HG03354 (cell line): ENCODE results near the gene TMEM95.
"Not testable (repeated sequence)": the region's sequence is repeated elsewhere in the genome, so short reads cannot be mapped to it uniquely, and the experiment has no call there.

Experiments
- ATAC-seq: cut with Tn5 transposase; IDR thresholded peaks from one replicate; pipeline ENCODE4 v1.9.1; 2021; ENCODE audit warnings: mild to moderate bottlenecking; ENCODE audit not compliant: unreplicated experiment, poor library complexity, severe bottlenecking

Gene TMEM95

DNA sequence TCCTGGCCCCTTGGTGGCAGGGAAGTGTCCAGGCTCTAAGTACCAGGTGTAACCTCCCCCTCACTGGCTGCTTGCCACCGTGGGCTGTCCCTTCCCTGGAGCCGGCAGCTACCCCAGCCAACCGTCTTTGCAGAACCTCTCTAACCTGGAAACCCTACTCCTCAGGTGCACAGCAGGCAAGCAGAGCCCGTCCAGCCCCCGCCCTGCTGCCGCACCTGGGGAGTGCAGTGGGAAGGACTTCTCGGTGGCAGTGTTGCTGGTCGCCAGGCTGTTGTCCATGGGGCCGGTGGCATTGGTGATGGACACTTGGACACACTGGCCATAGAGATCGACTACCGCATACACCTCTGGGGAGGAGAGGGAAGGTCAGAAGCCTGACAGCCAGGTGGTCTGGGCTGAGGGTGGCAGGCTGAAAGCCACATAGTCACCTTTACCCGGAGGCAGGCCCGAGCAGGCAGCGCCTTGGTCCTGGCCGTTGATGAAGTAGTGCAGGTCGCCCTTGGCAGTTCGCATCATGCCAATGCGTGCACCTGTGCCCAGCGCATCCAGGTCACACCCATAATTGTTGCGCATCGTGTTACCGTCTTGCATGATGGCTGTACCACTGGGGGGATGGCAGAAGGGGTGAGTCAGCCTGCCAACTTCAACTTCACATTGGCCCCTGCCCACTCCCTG lies 32.3 kb upstream of the TMEM95 start:
- no peak for ATAC-seq

DNA sequence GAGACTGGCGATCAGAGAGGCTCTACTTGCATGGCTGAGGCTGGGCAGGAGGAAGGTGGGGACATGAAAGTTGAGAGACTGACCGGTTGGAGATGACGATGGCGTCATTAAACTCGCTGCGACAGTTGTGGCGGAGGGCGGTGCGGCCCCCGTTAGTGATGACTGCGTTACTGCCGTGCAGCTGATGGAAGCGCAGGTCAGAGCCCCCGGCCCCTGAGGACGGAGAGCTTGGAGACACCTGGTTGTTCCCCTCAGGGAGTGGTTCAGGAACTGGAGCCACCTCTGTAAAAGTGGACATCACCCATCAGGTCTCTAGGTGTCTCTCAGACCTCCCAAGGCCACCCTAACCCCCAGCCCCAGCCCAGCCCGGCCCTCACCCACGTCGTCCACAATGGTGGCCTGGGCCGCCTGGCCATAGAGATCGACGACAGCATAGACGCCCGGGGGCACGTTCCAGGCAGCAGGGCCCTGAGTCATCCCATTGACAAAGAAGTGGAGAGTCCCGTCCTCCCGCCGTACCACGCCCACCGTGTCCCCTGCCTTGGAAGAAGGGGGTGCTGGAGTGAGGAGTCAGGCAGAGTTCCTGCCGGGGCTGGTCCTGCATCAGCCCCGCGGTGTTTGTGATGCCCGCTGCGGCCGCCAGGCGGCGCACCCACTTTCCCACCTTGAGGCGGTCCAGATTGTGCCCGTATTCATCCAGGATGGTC lies 31.1 kb upstream of the TMEM95 start:
- no peak for ATAC-seq

DNA sequence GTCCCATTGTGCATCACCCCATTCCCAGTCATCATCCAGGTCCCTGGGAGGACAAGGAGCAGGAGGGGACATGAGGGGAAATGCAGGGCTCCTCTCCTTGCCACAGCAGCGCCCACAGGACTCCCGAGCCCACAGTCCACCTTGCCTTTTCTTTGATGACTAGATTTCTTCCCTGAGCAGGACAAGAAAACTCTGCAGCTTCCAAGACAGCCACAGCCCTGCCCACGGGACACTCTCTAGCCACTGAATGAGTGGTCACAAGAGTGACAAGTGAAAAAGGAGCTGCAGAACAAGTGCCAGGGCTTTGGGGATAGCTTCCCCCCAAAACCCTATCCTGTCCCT lies 30.5 kb upstream of the TMEM95 start:
- no peak for ATAC-seq

DNA sequence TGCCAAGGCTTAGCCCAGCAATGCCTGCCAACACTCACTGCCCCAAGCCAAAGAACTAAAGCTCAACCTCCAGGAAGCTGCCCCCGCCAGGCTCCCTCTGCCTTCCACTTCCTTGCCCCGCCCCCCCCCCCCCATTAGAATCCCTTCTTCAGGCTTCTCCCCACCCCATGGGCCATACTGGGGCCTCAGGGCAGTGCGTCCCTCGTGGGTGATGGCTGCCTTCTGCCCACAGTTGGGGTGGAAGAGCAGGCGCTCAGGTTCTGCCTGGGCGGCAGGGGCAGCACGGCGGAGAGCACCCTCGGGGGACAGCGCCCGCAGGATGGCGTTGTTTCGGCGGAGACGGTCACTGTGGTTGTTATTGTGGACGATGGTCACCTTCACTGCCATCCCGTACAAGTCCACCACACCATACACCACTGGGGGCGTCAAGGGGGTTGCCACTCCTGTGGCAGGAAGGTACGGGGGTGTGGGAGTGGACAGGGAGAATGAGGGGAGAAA lies 29.9 kb upstream of the TMEM95 start:
- no peak for ATAC-seq

DNA sequence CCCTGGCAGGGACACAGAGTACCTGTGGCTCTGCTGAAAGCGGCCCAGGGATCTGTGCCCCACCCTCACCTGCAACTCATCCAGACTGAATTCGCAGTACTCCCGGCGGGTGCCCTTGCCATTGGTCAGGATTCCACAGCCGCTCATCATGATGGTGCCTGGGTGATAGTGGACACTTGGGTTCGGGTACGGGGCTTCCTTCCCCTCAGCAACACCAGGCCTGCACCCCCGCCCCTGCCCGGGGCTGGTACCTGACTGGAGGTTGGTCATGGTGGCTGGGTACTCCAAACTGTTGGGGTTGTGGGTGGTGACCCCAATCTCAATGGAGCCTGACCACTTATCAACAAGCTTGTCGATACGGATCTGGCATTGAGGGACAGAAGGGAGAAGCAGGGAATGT lies 28.8 kb upstream of the TMEM95 start:
- no peak for ATAC-seq

DNA sequence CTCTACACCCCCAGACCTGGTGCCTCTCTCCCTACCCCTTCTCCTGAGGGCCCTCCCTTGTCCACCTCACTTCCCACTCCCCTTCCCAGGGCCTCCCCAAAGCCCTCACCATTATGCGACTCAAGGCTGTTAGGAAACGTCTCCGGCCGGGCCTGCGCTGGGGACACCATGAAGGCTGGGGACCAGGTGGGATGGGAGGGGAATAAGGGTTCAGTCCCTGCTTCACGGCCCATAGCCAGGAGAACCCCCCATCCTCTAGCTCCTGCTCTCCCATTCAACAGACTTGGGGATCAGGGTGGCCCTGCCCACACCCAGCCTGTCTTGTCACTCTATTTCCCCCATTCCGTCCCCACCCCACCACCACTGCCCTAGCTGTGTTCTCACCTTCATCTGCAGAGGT lies 27.9 kb upstream of the TMEM95 start:
- ATAC-seq: no peak

DNA sequence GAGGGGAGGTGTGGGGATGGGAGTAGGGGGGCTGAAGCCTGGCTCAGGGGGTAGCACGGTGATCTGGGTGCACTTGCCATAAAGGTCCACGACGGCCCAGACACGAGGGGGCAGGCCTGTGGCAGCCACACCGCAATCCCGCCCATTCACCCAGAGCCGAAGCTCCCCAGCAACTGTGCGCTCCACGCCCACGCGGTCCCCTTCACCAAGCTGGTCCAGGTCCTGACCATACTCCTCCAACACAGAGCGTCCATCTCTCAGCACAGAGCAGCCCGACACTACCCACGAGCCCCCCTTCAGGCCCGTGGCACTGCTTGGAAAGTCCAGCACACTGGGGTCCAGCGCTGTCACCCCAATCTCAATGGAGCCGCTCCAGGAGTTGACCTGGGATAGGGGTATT lies 27.5 kb upstream of the TMEM95 start:
- ATAC-seq: no peak

DNA sequence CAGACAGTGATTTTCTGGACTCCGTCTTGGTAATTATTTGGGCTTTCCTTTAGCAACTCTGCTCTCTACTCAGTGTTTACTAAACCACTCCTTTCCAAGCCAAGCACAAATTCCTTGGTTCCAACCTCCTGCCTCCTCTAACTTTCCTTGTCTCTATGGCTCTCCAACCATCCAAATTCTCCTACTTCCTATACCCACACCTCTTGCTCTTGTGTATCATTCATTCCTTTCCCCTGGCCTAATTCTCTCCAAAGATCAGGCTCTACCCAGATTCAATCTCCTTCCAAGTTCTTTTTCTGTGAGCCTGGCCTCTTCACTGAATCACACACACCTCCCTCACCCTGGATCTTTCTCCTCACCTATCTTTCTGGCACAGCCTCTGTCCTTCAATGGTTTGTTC lies 26.9 kb upstream of the TMEM95 start:
- no peak for ATAC-seq

DNA sequence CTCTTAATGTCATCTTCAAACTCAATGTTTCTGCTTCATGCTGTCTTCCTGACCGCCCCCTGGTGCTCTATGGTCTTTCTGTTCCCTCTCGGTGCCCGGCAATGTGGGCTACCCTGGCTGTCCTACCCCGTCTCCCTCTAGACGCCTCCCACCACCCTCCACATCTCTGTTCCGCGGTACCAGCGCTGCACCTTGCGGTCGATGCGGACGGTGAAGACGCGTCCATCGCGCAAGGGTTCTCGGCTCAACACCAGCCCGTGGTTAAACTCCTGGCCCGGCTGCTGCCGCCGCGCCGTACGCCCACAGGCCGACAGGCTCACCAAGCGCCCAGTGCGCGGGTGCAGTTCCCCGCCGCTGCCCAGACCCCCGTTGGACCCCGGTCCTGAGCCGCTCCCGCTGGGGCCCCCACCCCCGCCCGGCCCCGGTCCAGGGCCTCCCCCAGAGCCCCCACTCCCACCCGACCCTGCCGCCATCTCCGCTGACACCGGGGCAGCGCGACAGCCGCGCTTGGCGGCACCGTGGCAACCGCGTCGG lies 26.0 kb upstream of the TMEM95 start, which contains the start of gene NEURL4:
TSS of gene NEURL4 (minus strand) at position 496 of the 534 bp plus-strand sequence. CDS start at position 473, 23 bp downstream.
- ATAC-seq: peak; percentile 9

DNA sequence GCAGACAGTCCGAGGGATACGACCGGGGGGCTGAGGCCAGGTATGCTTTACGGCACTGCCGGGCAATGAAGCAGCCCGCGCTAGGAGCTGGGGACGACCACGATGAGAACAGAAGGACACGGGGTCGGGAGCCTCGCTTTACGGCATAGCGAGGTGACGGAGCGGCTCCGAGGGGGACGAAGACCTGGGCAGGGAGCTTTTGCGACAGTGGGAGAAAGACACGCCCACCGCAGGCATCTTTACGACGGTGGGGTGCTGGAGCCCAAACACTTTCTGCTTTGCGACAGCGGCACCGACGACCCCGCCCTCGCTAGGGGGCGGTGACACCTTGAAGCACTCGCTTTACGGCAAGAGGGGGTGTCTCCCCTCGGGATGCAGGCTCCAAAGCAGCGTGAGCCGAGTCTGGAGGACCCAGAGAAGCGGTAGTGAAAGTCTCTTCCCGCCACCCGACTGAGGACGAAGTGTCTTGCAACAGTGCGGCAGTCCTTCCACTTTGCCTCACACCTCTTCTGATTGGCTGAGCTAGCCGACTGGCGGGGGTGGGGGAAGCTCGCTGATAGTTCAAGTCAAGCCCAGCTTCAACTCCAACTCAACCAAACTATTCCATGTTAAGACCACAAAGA lies 25.5 kb upstream of the TMEM95 start:
- ATAC-seq: peak; percentile 68

DNA sequence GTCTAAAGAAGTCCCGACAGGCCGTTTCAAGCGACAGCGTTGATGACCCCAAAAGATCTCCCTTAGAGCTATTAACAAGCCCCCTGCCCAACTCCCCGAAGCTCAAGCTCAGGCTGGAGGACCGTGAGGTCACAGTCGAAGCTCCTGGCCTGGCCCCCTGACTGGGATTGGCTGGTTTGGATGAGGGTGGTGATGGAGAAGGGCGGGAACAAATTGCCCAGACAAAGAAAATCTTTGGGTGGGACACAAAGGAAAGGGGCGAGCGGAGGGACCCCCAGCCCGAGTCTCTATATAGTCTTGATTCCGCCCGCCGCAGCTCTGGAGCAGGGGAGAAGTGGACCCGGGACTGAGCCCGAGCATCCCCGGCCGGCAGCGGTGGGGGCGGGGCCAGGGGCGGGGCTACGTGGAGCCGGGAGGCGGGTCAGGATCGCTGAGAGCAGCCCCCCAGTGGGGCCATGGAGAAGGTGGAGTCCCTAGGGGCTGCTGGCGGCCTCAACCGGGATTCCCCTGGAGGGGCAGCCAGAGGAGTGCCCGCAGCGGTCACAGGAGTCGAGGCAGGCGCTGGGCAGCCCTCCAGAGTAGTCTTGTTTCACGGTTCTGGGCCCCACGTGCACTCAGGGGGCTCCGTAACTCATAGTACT lies 24.8 kb upstream of the TMEM95 start:
- ATAC-seq: peak; percentile 48

DNA sequence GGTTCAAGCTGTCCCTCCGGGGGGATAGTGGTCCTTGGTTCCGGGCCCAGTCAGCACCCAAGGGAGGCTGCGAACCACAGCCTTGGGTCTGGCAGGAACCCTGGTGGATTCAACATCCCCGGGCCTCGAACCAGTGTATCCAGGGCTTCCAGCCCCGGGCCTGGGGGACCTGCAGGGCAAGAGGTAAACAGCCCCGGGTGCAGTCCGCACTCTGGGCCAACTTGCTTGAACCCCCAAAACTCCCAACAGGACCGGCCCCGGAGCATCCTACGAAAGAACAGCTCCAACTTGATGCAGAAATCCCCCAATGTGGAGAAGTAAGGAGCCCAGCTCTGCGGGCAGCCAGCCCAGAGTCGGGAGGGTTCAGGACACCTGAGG lies 24.3 kb upstream of the TMEM95 start:
- no peak for ATAC-seq

DNA sequence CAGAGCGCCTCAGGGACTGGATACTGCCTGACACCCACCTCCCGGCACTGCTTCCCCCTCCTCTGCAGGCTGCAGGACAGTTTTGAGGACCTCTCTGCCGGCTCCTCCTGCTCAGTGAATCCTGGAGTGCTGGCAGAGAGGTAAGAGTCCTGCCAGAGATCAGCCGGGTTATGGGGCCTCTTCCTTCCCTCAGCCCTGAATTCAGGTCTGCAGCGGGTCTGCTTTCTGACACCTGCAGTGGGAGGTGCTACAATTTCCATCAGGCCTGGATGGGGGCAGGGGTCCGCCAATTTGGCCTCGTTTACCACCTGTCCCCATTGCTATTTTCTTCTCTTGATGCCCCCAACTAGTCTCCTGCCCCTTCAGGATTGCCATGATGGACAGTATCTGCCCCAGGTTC lies 22.8 kb upstream of the TMEM95 start:
- ATAC-seq: no peak

DNA sequence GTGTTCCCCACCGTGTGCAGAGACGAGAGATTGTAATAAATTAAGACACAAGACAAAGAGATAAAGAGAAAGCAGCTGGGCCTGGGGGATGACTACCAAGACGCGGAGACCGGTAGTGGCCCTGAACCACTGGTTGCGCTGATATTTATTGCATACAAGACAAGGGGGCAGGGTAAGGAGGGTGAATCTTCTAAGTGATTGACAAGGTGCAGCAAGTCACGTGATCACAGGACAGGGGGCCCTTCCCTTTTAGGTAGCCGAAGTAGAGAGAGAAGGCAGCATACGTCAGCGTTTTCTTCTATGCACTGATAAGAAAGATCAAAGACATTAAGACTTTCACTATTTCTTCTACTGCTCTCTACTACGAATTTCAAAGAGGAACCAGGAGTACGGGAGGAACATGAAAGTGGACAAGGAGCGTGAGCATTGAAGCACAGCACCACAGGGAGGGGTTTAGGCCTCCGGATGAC lies 22.3 kb upstream of the TMEM95 start:
- ATAC-seq: not testable (repeated sequence)

DNA sequence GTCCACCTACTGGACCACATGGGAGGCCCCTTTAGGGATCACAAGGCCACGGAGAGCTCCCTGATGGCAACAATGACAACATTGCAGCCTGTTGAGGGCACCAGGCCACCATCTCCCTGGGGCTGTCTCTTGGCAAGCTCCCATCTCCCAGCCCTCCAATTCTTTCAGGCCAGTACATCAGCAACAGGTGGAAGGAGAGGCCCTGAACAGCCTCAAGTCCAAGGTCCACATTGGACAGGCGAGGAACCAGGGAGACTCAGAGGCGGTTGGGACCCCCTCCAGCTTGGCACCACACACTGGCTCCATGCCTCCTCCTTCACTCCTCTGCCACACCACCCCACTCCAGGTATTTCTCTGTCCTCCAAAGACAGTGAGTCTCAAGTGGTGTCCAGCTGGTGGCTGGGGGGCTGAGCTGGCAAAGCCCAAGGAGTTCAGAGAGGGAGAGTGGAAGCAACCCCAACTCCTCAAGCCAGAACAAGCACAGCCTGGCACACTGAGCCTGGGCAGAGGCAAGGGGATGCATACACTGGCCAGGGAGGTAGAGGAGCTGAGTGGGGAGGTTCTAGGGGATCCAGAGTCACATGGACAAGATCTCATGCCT lies 19.9 kb upstream of the TMEM95 start:
- no peak for ATAC-seq

DNA sequence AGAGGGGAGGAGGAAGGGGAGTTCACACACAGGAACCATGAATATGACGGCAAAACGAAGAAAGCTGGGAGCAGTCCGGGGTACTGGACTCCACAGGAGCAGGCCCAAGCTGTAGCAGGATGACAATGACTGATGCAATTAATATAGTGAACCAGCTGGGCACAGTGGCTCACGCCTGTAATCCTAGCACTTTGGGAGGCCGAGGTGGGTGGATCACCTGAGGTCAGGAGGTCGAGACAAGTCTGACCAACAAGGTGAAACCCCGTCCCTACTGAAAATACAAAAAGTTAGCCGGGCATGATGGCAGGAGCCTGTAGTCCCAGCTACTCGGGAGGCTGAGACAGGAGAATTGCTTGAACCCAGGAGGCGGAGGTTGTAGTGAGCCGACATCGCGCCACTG lies 19.2 kb upstream of the TMEM95 start:
- not testable (repeated sequence) for ATAC-seq

DNA sequence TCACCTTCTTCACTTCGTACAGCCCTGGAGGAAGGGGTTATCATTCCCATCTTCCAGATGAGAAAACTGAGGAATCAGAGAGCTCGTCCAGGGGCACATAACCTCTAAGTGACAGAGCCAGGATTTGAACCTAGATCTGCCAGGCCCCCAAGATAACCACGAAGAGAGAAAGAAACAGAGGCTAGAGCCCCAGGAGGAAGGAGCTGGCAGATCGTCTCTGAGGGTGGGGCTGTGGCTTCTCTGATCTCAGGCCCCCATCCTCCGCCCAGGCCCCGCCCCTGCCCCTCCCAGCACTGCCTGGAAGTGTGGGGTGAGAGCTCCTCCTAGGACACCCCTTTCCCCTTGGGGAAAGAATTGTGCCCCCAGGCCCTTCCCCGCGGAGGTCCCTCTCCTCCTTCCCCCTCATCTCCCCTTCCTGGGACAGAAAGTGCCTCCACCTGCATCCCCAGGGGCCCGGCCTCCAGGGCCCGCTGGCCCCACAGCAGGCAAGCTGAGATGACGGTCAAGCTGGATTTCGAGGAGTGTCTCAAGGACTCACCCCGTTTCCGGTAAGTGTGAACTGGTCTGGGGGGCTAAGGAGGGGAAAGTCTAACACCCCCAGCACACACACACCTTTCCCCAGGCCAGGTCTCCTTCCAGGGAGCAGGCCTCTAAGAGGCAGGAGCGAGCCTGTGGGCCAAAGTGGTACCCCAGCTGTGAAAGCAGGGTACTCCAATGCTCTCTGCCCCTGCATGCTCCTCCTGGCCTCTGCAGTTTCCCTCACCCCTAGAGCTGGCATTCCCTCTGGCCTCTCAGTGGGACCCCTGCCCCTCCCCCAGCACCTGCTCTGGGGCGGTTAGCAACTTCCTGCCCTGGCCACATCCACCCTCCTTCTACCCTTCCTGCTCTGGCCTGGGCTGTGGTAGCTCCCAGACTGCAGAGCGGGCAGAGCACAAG lies 18.4 kb upstream of the TMEM95 start, which contains the start of gene ACAP1:
TSS of gene ACAP1 (plus strand) at position 290 of the 936 bp plus-strand sequence. CDS start at position 496, 206 bp downstream.
- ATAC-seq: peak; percentile 67

DNA sequence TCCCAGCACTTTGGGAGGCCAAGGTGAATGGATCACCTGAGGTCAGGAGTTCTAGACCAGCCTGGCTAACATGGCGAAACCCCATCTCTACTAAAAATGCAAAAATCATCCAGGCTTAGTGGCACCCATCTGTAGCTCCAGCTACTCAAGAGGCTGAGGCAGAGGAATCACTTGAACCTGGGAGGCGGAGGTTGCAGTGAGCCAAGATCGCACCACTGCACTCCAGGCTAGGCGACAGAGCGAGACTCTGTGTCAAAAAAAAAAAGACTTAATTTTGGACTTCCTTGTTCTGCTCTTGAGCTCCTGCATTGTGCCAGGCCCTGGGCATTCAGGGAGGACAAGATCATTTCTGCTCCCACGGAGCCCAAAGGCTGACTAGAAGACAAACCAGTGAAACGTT lies 17.4 kb upstream of the TMEM95 start:
- not testable (repeated sequence) for ATAC-seq

DNA sequence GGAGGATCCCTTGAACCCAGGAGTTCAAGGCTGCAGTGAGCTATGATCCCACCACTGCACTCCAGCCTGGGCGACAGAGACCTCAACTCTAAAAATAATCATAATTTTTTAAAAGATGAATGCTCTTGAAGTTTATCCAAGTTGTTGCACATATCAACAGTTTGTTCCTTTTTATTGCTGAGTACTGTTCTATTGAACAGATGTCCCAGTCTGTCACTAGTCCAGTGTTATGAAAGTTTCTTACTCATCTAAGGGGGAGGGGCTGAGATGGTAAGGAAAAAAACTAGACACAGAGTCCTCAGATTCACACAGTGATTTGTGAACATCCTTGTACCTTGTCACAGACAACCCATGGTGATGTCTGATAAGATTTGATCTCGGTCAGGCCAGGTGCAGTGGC lies 14.8 kb upstream of the TMEM95 start:
- ATAC-seq: no peak
